ENCODE measurements around the gene JHY.

DNA sequence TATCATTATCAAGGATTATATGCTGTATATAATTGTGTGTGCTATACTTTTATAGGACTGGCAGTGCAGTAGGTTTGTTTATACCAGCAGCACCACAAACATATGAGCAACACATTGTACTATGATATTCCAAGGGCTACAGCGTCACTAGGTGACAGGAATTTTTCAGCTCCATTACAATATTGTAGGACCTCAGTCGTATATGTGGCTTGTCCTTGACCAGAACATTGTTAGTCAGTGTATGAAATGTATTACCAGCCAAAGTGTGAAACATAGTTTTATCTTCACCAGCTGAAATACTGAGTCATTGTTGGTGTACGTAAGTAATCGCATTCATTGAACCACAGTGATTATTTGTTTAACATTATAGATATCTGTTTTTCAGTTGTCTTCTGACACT, 20.4 kb downstream of the JHY start:
- TF ChIP-seq CTCF (IDR thresholded peaks at IDR 0.05), result no peak
- TF ChIP-seq POLR2AphosphoS5 (IDR thresholded peaks at IDR 0.05), result no peak
- TF ChIP-seq POLR2A (IDR thresholded peaks at IDR 0.05), result no peak

Measured in breast epithelium (tissue), 3 donors.